H9 (cell line): Measurements from ENCODE around the gene PTAR1. TPM values are rescaled to one million over a fixed set of nuclear protein-coding genes. Genes with fewer than 3 reads are reported as not detected.

Experiments
- DNase-seq: peaks from one replicate; pipeline ENCODE4 v3.0.0-alpha.2; 2017
- H2AFZ ChIP-seq: one replicate; pipeline ENCODE4 v1.6.1; 2013; ENCODE audit warnings: mild to moderate bottlenecking, low read length, control low read depth, moderate library complexity
- H2AK5ac ChIP-seq: 2 replicates; pipeline ENCODE4 v1.6.1; 2013; ENCODE audit warnings: low read length, control low read depth, mixed read lengths; ENCODE audit not compliant: insufficient read length
- H2BK120ac ChIP-seq: one replicate; pipeline ENCODE4 v1.6.1; 2013; ENCODE audit warnings: low read depth, mild to moderate bottlenecking, low read length, control low read depth, inconsistent platforms; ENCODE audit not compliant: poor library complexity, severe bottlenecking
- H2BK12ac ChIP-seq: 2 replicates; pipeline ENCODE4 v1.6.1; 2013; ENCODE audit warnings: low read length, control low read depth, mixed read lengths, low read depth; ENCODE audit not compliant: insufficient read length
- H2BK15ac ChIP-seq: 2 replicates; pipeline ENCODE4 v1.6.1; 2013; ENCODE audit warnings: low read depth, low read length, control low read depth
- H2BK20ac ChIP-seq: one replicate; pipeline ENCODE4 v1.6.1; 2013; ENCODE audit warnings: low read depth, mild to moderate bottlenecking, low read length, control low read depth, inconsistent platforms; ENCODE audit not compliant: poor library complexity, severe bottlenecking
- H2BK5ac ChIP-seq: 2 replicates; pipeline ENCODE4 v1.6.1; 2013; ENCODE audit warnings: low read length, control low read depth, mixed read lengths; ENCODE audit not compliant: insufficient read length
- H3K14ac ChIP-seq: 2 replicates; pipeline ENCODE4 v1.6.1; 2013; ENCODE audit warnings: low read length, control low read depth; ENCODE audit not compliant: insufficient read depth
- H3K18ac ChIP-seq: 2 replicates; pipeline ENCODE4 v1.6.1; 2013; ENCODE audit warnings: low read depth, mild to moderate bottlenecking, mixed read lengths, low read length, control low read depth; ENCODE audit not compliant: insufficient read length
- H3K23ac ChIP-seq: 2 replicates; pipeline ENCODE4 v1.6.1; 2013; ENCODE audit warnings: low read length, control low read depth, mixed read lengths, low read depth; ENCODE audit not compliant: insufficient read length
- H3K23me2 ChIP-seq: 2 replicates; pipeline ENCODE4 v1.6.1; 2013; ENCODE audit warnings: low read depth, mild to moderate bottlenecking, mixed read lengths, low read length, control low read depth; ENCODE audit not compliant: insufficient read length, poor library complexity, severe bottlenecking
- H3K27ac ChIP-seq: 2 replicates; pipeline ENCODE4 v1.5.1; 2013; ENCODE audit warnings: low read length, control low read depth, mixed read lengths, low read depth; ENCODE audit not compliant: insufficient read length
- H3K27me3 ChIP-seq: 2 replicates; pipeline ENCODE4 v1.6.1; 2013; ENCODE audit warnings: low read length, control low read depth, inconsistent platforms; ENCODE audit not compliant: insufficient read depth
- H3K4ac ChIP-seq: 2 replicates; pipeline ENCODE4 v1.6.1; 2013; ENCODE audit warnings: low read depth, mild to moderate bottlenecking, control low read depth, inconsistent platforms, low read length, moderate library complexity
- H3K4me1 ChIP-seq: 2 replicates; pipeline ENCODE4 v1.6.1; 2013; ENCODE audit warnings: low read length, control low read depth, inconsistent platforms; ENCODE audit not compliant: insufficient read depth
- H3K4me2 ChIP-seq: 2 replicates; pipeline ENCODE4 v1.6.1; 2013; ENCODE audit warnings: low read length, control low read depth, mixed read lengths; ENCODE audit not compliant: insufficient read length, insufficient read depth
- H3K56ac ChIP-seq: 2 replicates; pipeline ENCODE4 v1.6.1; 2013; ENCODE audit warnings: low read depth, mild to moderate bottlenecking, mixed read lengths, low read length, control low read depth; ENCODE audit not compliant: insufficient read length
- H3K79me1 ChIP-seq: 2 replicates; pipeline ENCODE4 v1.6.1; 2013; ENCODE audit warnings: low read depth, mild to moderate bottlenecking, moderate library complexity, low read length, control low read depth, inconsistent platforms; ENCODE audit not compliant: insufficient read depth, poor library complexity, severe bottlenecking
- H3K79me2 ChIP-seq: 2 replicates; pipeline ENCODE4 v1.6.1; 2013; ENCODE audit warnings: low read length, control low read depth, inconsistent platforms; ENCODE audit not compliant: insufficient read depth
- H3K9ac ChIP-seq: 2 replicates; pipeline ENCODE4 v1.6.1; 2013; ENCODE audit warnings: low read length, control low read depth, mixed read lengths; ENCODE audit not compliant: insufficient read length; ENCODE audit errors: extremely low read depth
- H3K9me3 ChIP-seq: one replicate; pipeline ENCODE4 v1.6.1; 2013; ENCODE audit warnings: low read depth, low read length, inconsistent platforms; ENCODE audit not compliant: control insufficient read depth
- H3T11ph ChIP-seq: one replicate; pipeline ENCODE4 v1.6.1; 2013; ENCODE audit warnings: mild to moderate bottlenecking, low read length, control low read depth, inconsistent platforms
- H4K20me1 ChIP-seq: one replicate; pipeline ENCODE4 v1.6.1; 2013; ENCODE audit not compliant: control insufficient read depth, insufficient read length, insufficient read depth
- H4K5ac ChIP-seq: 2 replicates; pipeline ENCODE4 v1.6.1; 2013; ENCODE audit warnings: low read depth, mild to moderate bottlenecking, mixed read lengths, low read length, control low read depth; ENCODE audit not compliant: insufficient read length
- H4K8ac ChIP-seq: replicated peaks from 2 replicates; pipeline ENCODE4 v1.6.1; 2013; ENCODE audit warnings: low read length, control low read depth, mixed read lengths, low read depth; ENCODE audit not compliant: insufficient read length
- H4K91ac ChIP-seq: 2 replicates; pipeline ENCODE4 v1.6.1; 2013; ENCODE audit warnings: low read depth, mild to moderate bottlenecking, moderate library complexity, mixed read lengths, low read length, control low read depth; ENCODE audit not compliant: insufficient read length
- H3K27ac Mint-ChIP-seq, 3 experiments: 2 replicates in 2 of 3; 3 replicates in 1 of 3; pipeline ENCODE4 v1.8.0; 2020 to 2021; ENCODE audit warnings: mixed read lengths in 3 of 3, mild to moderate bottlenecking in 1 of 3, moderate library complexity in 1 of 3
- H3K27me3 Mint-ChIP-seq: 2 replicates; pipeline ENCODE4 v1.8.0; 2021; ENCODE audit warnings: low read depth, mild to moderate bottlenecking, moderate library complexity, mixed read lengths
- H3K36me3 Mint-ChIP-seq, 3 experiments: 2 replicates in 2 of 3; 3 replicates in 1 of 3; pipeline ENCODE4 v1.8.0; 2020 to 2021; ENCODE audit warnings: low read depth in 3 of 3, mixed read lengths in 3 of 3; ENCODE audit not compliant: insufficient read depth in 1 of 3
- H3K4me1 Mint-ChIP-seq, 2 experiments: 2 replicates each; pipeline ENCODE4 v1.8.0; 2020; ENCODE audit warnings: mixed read lengths in 2 of 2
- H3K4me3 Mint-ChIP-seq, 2 experiments: 2 replicates in 1 of 2; 3 replicates in 1 of 2; pipeline ENCODE4 v1.8.0; 2020 to 2021; ENCODE audit warnings: mild to moderate bottlenecking in 2 of 2, mixed read lengths in 2 of 2, moderate library complexity in 1 of 2
- H3K9me3 Mint-ChIP-seq, 2 experiments: 2 replicates in 1 of 2; 3 replicates in 1 of 2; pipeline ENCODE4 v1.8.0; 2020; ENCODE audit warnings: mild to moderate bottlenecking in 2 of 2, mixed read lengths in 2 of 2, moderate library complexity in 1 of 2
- CTCF ChIP-seq: fragments of 200-600 bp; sonication (generic); conservative IDR thresholded peaks from 3 replicates; pipeline ENCODE4 v1.8.0; 2021; ENCODE audit warnings: antibody characterized with exemption, mild to moderate bottlenecking
- WGBS: extraction: QIAGEN DNeasy Blood & Tissue Kit; methylation state at CpG from one replicate; pipeline ENCODE4 v1.1.7; 2013; ENCODE audit warnings: missing lambda C conversion rate, low lambda C conversion rate, mixed read lengths; ENCODE audit not compliant: insufficient read length; ENCODE audit errors: extremely low coverage; 5-methylcytosine and 5-hydroxymethylcytosine counted together
- total RNA-seq: library from RNA; stranded (reverse); gene quantifications from 2 replicates; pipeline ENCODE4 v1.2.1, GENCODE V29; 2021

The PTAR1 gene
- total RNA-seq, 1 experiment from 2014 or later = 117 TPM

GRCh38 chr9:69673311-69673640, 86.5 kb downstream of the PTAR1 start:
- Mint-ChIP-seq H3K36me3 (no peaks in the 10 kb centered on the region; a peak in 1 of 7 replicates), H3K4me1 (peaks cover 17% of the 10 kb centered on the region in 2 experiments), H3K27ac (no peak overlapping the region), H3K4me3 (peak overlapping the region; percentile 63 to 77), H3K9me3 (no peaks in the 10 kb centered on the region), H3K27me3 (peaks cover 1% of the 10 kb centered on the region)
- Histone ChIP-seq H3K14ac (no peak overlapping the region), H2BK12ac (no peak overlapping the region), H3K9me3 (no peaks in the 10 kb centered on the region), H3K79me1 (no peaks in the 10 kb centered on the region), H4K5ac (no peak overlapping the region), H2BK5ac (no peak overlapping the region), H3K18ac (no peak overlapping the region), H3K23ac (no peak overlapping the region), H2BK15ac (no peak overlapping the region), H2BK20ac (no peak overlapping the region), H2AFZ (no peak overlapping the region), H3K9ac (no peak overlapping the region), H3K4me2 (peak overlapping the region; percentile 77), H3K79me2 (no peaks in the 10 kb centered on the region), H3K4me1 (no peaks in the 10 kb centered on the region), H3T11ph (no peak overlapping the region), H3K4ac (no peak overlapping the region), H4K20me1 (no peaks in the 10 kb centered on the region), H4K8ac (no peak overlapping the region), H2BK120ac (no peak overlapping the region), H2AK5ac (no peak overlapping the region), H3K23me2 (peaks cover 7% of the 10 kb centered on the region), H3K56ac (no peak overlapping the region), H3K27me3 (peaks cover 12% of the 10 kb centered on the region; the same call in 1 of the 2 replicates), H3K27ac (no peak overlapping the region), H4K91ac (no peak overlapping the region)
- WGBS = no CpG with 5 or more reads among the region's 6 CpGs
- no peak for DNase-seq
- TF ChIP-seq CTCF = no peak
